NCI-H2196 treated with DMSO at 0.1 percent for 48 hours (cell line): ENCODE data around the gene IGFL1.
"Not testable (repeated sequence)": the region's sequence is repeated elsewhere in the genome, so short reads cannot be mapped to it uniquely, and the experiment has no call there.

Experiments
- DNase-seq: peaks from one replicate; lab custom pipeline; 2025; ENCODE audit not compliant: unreplicated experiment; lab: John Stamatoyannopoulos, UW

IGFL1 gene

GRCh38 chr19:46229442-46229841 is at the start of gene IGFL1:
IGFL1 (plus strand) TSS chr19:46229742; CDS start chr19:46229775, 33 bp downstream.
- DNase-seq: no peak

DNA sequence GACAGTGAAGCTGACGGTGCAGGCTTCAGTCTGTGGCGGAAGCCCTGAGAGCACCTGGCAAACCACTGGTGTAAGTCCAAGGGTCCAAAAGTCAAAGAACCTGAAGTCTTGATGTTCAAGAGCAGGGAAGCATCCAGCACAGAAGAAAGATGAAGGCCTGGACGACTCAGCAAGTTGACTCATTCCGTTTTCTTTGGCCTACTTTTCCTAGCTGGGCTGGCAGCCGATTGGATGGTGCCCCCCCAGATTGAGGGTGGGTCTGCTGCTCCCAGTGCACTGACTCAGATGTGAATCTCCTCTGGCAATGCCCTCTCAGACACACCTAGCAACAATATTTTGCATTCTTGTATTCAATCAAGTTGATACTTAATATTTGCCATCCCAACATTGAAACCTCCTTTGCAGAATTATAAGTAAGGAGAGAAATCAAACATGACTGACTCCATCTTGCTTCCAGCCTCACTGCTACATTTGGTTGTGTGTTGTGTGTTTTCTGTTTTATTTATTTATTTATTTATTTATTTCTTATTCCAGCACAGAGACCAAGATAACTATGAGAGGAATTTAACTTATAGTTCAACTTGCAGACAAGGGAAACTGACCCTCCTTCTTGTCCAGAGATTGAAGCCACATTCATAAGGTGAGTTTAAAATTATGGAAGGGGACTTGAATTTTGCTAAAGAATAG is 48.7 kb upstream of the IGFL1 start:
- DNase-seq: no peak

DNA sequence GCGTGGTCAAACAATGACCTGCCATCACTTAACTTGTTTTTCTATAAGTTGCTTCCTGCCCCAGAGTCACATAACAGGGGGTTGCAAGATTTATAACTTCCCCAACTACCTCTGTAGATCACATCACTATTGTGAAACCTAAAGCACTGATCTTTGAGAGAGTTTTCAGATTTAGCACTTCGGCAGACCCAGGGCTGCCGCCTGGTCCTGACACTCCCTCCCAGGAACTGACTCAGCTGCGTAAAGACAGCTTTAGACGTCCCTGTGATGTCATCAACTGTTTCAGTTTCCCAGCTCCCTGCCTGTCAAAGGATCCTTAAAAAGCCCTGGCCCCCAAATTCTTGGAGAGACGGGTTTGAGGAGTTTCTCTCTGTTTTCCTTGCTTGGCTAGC is 48.2 kb upstream of the IGFL1 start:
- DNase-seq: no peak

GRCh38 chr19:46182476-46182875 is 47.1 kb upstream of the IGFL1 start:
- no peak for DNase-seq

DNA sequence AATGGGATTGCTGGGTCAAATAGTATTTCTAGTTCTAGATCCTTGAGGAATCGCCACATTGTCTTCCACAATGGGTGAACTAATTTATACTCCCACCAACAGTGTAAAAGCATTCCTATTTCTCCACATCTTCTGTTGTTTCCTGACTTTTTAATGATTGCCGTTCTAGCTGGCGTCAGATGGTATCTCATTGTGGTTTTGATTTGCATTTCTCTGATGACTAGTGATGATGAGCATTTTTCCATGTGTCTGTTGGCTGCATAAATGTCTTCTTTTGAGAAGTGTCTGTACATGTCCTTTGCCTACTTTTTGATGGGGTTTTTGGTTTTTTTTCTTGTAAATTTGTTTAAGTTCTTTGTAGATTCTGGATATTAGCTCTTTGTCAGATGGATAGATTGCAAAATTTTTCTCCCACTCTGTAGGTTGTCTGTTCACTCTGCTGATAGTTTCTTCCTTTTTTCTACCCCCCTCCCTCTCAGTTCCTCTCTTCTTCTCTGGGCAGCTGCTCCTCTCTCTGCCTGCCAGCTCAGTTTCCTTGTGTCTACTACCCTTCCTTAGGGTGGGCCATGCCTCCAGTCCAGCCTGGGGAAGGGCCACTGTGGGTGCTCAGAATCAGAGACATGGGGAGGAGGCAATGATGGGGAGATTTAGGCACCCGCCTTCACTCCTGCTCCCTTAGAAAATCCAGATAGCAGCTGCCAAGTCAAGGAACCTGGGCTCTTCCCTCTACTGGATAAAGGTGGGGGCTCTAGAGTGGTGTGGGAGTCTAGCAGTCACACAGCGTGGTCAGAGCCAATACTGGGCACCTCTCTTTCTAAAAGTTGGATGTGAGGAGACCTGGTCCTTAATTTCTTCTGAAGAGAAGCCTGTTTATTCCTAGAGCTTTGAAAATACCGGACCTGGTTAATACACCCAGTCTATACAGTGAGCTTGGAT is 44.5 kb upstream of the IGFL1 start:
- DNase-seq: not testable (repeated sequence)

DNA sequence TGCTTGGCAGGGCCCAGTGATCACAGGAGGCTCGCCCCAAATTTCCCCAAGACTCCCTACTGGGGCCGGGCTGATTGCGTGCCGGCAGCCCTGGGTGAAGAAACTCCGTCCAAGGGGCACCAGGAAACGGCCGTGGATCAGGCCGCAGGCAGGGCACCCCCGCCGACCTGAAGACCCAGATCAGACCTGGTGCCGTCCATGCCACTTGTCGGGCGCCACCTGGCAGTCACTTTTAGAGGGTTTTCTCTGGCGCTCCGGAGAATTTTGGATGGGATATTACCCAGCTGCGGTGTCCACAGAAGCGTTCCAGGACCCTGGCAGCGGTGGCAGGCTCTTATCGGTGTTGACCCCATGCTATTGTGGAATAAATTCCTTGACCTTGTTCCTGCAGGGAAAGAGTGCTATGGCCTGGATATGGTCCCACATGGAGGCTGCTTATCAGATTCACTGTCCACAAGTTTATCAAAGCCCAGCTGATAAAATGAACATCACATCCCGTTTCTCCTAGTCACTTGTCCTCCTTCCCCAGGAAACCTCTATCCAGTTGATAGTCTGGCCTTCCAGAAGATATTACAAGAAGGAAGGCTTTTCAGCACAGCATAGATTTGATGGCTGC is 43.3 kb upstream of the IGFL1 start:
- no peak for DNase-seq

DNA sequence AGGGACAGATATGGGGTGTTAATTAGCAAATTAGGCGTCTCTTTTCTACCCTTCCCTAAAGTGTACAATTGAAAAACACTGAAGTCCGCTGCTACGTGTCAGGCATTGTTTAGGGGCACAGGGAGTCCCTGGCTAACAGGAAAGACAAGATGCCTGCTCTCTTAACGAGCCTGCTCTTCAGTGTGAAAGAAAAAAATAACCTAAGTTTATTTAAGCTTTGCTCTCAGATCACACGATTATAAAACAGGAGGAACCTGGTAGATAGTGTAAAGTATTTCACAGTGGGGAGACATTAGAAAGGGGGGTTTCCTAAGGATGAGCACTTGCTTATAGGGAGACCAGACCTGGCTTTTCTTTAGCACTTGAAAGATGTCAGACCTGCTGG is 42.8 kb upstream of the IGFL1 start:
- DNase-seq: no peak

GRCh38 chr19:46189971-46190888 is 39.3 kb upstream of the IGFL1 start:
- no peak for DNase-seq

DNA sequence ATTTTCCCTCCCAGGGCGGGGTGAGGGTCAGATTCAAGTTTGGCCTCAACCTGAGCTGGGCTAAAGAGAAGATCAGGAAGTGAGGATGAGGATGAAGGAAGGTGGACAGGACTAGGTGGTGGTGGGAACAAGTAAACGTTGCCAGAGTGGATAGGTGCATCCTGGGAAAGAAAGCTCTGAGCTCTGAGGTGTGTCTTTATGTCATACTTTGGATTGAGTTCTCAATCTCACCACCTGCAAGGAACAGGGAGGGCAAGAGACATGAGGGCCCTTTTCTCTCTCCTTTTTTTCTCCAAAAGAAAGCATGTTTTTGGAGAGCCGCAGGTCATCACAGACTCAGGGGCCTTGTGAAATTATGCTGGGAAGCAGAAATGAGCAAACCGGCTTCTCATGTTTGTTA is 38.2 kb upstream of the IGFL1 start:
- no peak for DNase-seq

GRCh38 chr19:46191972-46192371 is 37.6 kb upstream of the IGFL1 start:
- no peak for DNase-seq

- DNase-seq: not testable (repeated sequence)
These were observed 36.9 kb upstream of the IGFL1 start for GRCh38 chr19:46192626-46192991.

GRCh38 chr19:46192992-46193650 is 36.4 kb upstream of the IGFL1 start:
- peak; percentile 29 for DNase-seq

GRCh38 chr19:46193678-46194077 is 35.9 kb upstream of the IGFL1 start:
- DNase-seq: no peak

- no peak for DNase-seq
These were observed 34.4 kb upstream of the IGFL1 start for GRCh38 chr19:46195104-46195503.

- DNase-seq: not testable (repeated sequence)
These were observed 33.6 kb upstream of the IGFL1 start for GRCh38 chr19:46195919-46196318.

DNA sequence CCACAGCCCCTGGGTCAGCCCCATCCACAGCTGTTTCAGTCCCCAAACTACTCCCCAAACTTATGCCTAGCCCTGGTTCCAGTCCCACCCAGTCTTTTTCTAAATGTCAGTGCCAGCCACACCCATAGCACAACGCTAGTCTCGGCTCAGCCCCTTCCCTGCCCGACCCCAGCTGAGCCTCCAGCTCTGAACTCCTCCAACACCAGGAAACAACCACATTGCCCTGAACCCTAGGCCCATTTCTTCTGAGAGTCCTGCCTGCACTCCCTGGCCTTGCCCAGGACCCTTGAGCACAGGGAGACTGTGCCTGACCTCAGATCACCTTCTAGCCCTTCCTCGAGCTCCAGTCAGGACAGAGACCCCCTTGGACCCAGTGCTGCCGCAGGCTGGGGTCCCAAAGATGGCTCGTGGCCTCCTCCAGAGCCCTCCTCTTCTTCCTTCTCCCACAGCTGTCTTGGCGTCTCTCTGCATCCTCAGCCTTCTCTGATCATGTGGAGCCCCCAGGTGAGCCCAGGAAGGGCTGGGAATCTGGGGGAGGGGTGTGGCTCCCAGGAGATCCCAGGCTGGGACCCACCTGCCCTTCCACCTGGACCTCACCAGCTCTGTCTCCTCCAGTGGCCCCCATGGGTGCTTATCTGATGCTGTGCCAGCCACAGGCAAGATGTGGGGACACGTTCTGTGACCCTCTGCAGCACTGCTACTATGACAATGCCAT is 33.0 kb upstream of the IGFL1 start:
- no peak for DNase-seq

DNA sequence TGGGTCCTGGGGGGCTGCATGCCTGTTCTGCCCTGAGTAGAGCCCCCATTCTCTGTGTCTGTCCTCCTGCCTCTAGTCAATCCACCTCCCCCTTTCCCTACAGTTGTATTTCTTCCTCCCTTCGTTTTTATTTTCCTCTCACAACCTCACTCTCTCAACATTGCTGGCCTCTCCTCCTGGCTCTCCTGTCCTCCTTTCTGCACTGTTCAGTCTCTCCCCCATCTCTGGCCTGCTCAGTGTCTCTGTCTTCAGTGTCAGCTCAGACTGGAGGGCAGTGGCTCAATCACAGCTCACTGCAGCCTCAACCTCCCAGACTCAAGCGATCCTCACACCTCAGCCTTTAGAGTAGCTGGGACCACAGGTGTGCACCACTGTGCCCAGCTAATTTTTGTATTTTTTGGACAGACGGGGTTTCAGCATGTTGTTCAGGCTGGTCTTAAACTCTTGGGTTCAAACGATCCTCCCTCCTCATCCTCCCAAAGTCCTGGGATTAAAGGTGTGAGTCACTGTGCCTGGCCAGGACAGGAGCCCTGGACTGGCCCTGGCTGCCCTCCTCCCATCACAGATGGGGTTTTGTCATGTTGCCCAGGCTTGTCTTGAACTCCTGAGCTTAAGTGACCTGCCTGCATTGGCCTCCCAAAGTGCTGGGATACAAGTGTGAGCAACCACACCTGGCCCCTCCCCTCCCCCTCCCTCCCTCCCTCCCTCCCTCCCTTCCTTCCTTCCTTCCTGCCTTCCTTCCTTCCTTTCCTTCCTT is 32.0 kb upstream of the IGFL1 start:
- DNase-seq: no peak

DNA sequence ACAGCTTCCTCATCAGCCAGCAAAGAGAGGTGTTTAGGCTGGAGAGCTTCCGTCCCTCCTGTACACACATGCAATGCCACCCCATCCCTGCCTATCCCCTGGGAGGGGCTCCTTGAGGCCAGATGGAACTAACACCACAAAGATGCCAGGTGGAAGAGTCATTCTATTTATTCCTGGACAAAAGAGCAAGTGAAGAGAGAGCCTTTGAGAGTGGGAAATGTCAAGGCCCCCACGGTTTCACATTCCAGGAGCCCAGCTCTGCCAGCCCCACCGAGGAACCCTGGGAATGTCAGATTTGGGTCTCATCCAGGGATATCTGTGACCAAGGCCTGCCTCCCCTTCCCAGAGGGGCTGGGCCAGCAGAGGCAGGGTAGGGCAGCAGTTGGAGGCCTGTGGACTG is 30.8 kb upstream of the IGFL1 start:
- no peak for DNase-seq
